IPS DF 6.9 (cell line): ENCODE measurements around the gene NREP.

Experiments used
- DNase-seq: peaks from one replicate; pipeline ENCODE4 v3.0.0-alpha.2; 2013; ENCODE audit warnings: low read depth, low spot score
- H3K27ac ChIP-seq: one replicate; pipeline ENCODE4 v1.5.1; 2013; ENCODE audit warnings: low read length, control low read depth
- H3K27me3 ChIP-seq: 2 replicates; pipeline ENCODE4 v1.6.1; 2013; ENCODE audit warnings: mild to moderate bottlenecking, low read length; ENCODE audit not compliant: control insufficient read depth, insufficient read depth
- H3K36me3 ChIP-seq: 2 replicates; pipeline ENCODE4 v1.6.1; 2013; ENCODE audit warnings: low read length; ENCODE audit not compliant: control insufficient read depth, insufficient read depth
- H3K4me1 ChIP-seq: 2 replicates; pipeline ENCODE4 v1.6.1; 2013; ENCODE audit warnings: low read length; ENCODE audit not compliant: control insufficient read depth, insufficient read depth
- H3K4me3 ChIP-seq: 2 replicates; pipeline ENCODE4 v1.5.1; 2013; ENCODE audit warnings: mild to moderate bottlenecking, low read length
- H3K9me3 ChIP-seq: 2 replicates; pipeline ENCODE4 v1.6.1; 2013; ENCODE audit warnings: low read length, inconsistent platforms; ENCODE audit not compliant: control insufficient read depth, insufficient read depth
- WGBS: extraction: QIAGEN DNeasy Blood & Tissue Kit; methylation state at CpG from one replicate; pipeline ENCODE4 v1.1.7; 2013; ENCODE audit warnings: mixed read lengths, missing lambda C conversion rate; ENCODE audit not compliant: insufficient read length, insufficient coverage; 5-methylcytosine and 5-hydroxymethylcytosine counted together

Gene NREP

DNA sequence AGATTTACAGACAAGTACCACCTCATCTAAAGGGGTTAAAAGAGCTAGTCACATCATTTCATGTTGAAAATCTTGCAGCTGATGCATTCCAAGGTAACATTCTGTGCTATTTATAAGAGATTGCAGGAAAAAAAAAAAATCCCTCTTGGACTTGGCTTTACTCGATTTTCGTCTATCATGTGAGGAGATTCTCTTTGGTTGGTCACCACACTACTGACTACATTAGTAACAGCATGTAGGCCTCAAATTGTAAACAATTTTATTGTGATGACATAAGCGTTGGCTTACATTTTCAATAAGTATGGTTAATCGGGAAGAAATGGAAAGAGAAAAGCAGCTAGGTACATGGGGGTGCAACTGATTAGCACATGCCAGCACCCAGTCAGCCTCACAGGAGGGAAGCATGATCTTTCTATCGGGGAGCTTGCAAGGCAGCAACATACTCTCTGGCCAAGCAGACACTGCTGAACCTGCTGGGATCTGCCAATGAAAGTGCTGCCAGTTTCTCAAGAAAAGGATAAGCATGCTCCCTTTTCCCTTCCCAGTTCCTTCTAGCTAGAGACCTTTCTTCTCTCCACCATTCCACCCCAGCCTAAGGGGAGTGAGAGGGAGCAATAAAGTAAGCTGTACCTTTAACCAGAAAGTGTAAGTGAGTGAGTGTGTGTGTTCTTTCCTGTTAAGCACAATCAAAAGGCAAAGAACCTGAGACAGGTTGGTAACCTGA is 7.5 kb downstream of the NREP start:
- DNase-seq, result no peak
- H3K36me3 ChIP-seq, result no peaks in the 10 kb centered on the region; the same call in 1 of the 2 replicates
- no peak overlapping the region for H3K4me3 ChIP-seq
- H3K4me1 ChIP-seq, result no peaks in the 10 kb centered on the region; the same call in 1 of the 2 replicates
- no CpG with 5 or more reads among the region's 5 CpGs for WGBS
- H3K27me3 ChIP-seq, result no peaks in the 10 kb centered on the region
- H3K9me3 ChIP-seq, result no peaks in the 10 kb centered on the region
- H3K27ac ChIP-seq, result no peak overlapping the region

GRCh38 chr5:111748304-111748763 is 8.7 kb downstream of the NREP start:
- H3K27ac ChIP-seq, result no peak overlapping the region
- no CpG with 5 or more reads among the region's 3 CpGs for WGBS
- H3K4me3 ChIP-seq, result no peak overlapping the region
- DNase-seq, result no peak
- no peaks in the 10 kb centered on the region for H3K27me3 ChIP-seq
- no peaks in the 10 kb centered on the region; the same call in 1 of the 2 replicates for H3K4me1 ChIP-seq
- H3K36me3 ChIP-seq, result no peaks in the 10 kb centered on the region
- H3K9me3 ChIP-seq, result no peaks in the 10 kb centered on the region

GRCh38 chr5:111747337-111747736 is 9.7 kb downstream of the NREP start:
- Histone ChIP-seq H3K4me3 (no peak overlapping the region), H3K27me3 (no peaks in the 10 kb centered on the region)

GRCh38 chr5:111746791-111747190 is 10.2 kb downstream of the NREP start:
- Histone ChIP-seq H3K27ac (no peak overlapping the region), H3K36me3 (no peaks in the 10 kb centered on the region), H3K9me3 (no peaks in the 10 kb centered on the region), H3K4me1 (peaks cover 5% of the 10 kb centered on the region), H3K4me3 (no peak overlapping the region), H3K27me3 (no peaks in the 10 kb centered on the region)
- no peak for DNase-seq
- no CpG with 5 or more reads among the region's 4 CpGs for WGBS

More at GRCh38 chr5:111747337-111747736, 9.7 kb downstream of the NREP start:
- H3K27ac ChIP-seq, result no peak overlapping the region
- no peak for DNase-seq
- WGBS, result no CpG with 5 or more reads among the region's 2 CpGs
- H3K4me1 ChIP-seq, result peaks cover 3% of the 10 kb centered on the region
- H3K9me3 ChIP-seq, result no peaks in the 10 kb centered on the region
- no peaks in the 10 kb centered on the region for H3K36me3 ChIP-seq

DNA sequence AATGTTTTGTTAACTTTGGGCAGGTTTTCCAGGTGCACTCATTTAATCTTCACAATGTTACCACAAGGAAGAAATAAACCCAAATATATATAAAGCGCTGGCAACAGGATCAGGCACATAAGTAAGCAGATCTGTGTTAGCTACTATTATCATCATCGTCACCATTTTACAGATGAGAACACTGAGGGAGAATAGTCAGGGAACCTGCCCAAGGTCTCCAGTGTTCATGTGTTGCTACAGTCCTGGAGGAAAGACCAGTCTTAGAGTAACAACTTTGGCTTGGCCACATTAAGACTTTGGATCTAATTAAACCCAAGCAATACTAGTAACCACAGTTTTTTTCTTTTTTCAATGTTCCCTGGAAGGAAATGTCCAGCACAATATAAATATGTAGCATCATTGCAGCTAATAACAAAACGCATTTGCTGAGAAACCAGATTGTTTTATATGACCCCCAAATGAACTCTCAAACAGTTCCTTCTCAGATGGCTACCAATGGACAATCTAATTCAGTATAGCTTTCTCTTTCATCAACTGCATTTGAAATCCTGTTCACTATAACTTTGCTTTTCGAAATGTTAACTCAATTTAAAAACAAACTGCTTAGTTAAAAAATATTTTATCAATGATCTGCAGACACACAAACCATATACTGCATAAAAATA is 11.8 kb downstream of the NREP start:
- no CpG with 5 or more reads among the region's 4 CpGs for WGBS
- no peak overlapping the region for H3K27ac ChIP-seq
- no peaks in the 10 kb centered on the region for H3K27me3 ChIP-seq
- H3K4me1 ChIP-seq, result peaks cover 10% of the 10 kb centered on the region
- DNase-seq, result no peak
- H3K9me3 ChIP-seq, result no peaks in the 10 kb centered on the region
- H3K4me3 ChIP-seq, result no peak overlapping the region
- no peaks in the 10 kb centered on the region for H3K36me3 ChIP-seq

DNA sequence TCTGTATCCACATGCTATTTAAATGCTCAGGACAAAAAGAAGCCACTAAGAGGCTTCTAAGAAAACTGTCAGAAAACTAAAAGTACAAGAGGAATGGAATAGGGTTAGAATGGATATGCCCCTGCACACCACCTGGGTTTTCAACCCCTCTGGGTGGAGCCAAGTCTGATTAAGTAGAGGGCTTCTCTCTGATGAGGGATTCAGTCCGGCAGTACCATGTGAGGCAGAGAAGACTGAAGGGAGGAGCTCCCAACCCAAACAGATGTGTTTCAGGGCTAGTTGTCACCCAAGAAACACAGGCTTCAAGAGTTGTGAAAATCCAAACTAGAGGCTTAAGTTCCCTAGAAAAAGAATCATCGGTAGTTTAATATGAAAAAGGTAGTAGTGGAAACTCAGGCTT is 12.5 kb downstream of the NREP start:
- no peak overlapping the region for H3K4me3 ChIP-seq
- no CpG with 5 or more reads among the region's 2 CpGs for WGBS
- peaks cover 10% of the 10 kb centered on the region for H3K4me1 ChIP-seq

DNA sequence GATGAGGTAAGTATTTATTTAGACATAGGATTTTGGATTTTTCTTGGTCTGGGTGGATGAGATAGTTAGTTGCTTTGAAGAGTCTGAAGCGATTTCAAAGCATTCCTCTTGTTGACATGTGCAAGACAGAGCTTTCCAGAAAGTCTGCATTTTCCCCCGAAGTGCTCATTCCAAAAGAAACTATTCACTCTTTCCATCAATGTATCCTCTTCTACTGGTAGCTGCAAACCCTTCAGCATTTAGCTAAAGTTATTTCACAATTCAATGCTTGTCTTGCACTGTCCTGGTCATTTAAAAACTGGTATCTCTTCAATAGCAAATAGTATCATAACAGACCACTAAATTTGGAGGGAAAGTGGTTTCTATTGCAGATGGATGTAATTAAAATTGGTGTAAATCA is 13.0 kb downstream of the NREP start:
- Histone ChIP-seq H3K36me3 (no peaks in the 10 kb centered on the region), H3K4me1 (peaks cover 10% of the 10 kb centered on the region), H3K27ac (no peak overlapping the region), H3K4me3 (no peak overlapping the region), H3K9me3 (no peaks in the 10 kb centered on the region), H3K27me3 (no peaks in the 10 kb centered on the region)
- no CpG with 5 or more reads among the region's 2 CpGs for WGBS
- DNase-seq, result no peak

More for the DNA sequence above, 12.5 kb downstream of the NREP start:
- Histone ChIP-seq H3K27ac (no peak overlapping the region), H3K9me3 (no peaks in the 10 kb centered on the region), H3K27me3 (no peaks in the 10 kb centered on the region), H3K36me3 (no peaks in the 10 kb centered on the region)
- no peak for DNase-seq

DNA sequence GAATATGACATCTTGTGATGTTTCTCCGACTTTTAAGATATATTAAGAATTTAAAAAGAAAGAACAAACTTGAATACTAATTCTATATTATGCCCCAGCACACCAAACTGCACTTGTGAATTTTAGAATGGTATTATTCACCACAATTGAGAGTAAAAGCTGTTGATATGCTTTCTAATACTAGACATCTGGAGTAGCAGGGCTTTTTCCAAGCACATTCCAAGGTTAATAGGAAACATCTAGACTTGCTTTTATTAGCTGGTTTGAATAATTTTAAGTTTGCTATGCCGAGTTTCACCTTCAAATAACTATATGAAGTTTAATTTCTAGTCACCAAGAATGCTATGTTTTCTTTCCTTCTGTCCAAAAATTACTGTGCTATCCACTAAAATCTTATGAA is 13.5 kb downstream of the NREP start:
- Histone ChIP-seq H3K27ac (no peak overlapping the region), H3K4me3 (no peak overlapping the region), H3K9me3 (no peaks in the 10 kb centered on the region), H3K36me3 (no peaks in the 10 kb centered on the region), H3K4me1 (peaks cover 10% of the 10 kb centered on the region), H3K27me3 (no peaks in the 10 kb centered on the region)
- no CpG with 5 or more reads among the region's 2 CpGs for WGBS
- no peak for DNase-seq

DNA sequence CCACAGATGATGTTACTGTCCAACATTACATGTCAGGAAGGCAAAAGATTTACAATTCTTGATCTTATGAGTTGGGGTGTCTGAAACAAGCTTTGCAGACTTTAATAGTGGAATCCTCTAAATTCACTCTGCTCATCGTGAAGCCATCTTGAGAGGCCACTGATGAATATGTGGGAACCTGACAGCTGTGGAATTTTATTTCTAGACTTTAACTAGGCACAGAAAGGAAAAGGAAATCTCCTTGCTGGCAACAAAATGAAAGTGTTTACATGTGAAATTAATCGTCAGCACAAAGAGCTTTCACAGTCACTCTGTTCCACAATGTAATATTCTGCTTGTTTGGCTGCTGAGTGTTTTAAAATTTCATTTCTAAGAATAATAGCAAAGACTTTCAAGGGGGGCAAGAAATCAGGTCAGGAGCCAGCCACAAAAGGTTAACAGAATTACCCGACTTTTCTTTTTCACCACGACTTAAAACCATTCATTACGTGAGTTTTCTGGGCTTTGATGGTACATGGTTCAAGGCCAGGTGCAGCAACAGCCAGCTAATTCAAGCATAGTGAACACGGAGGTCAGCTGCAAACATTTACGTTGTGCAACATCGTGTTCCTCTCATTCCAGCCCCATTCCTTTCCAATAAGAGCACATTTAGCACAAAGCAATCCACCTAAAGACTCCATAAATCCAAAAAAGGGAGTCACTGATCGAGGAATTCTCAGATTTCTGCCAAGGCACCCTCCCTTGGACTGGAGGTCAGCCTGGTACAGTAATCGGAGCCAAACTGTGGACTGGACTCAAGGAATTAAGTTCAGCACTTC is 14.6 kb downstream of the NREP start:
- Histone ChIP-seq H3K27me3 (no peaks in the 10 kb centered on the region), H3K36me3 (no peaks in the 10 kb centered on the region), H3K9me3 (no peaks in the 10 kb centered on the region), H3K4me3 (no peak overlapping the region), H3K27ac (no peak overlapping the region), H3K4me1 (peaks cover 10% of the 10 kb centered on the region)
- DNase-seq, result no peak
- WGBS, result no CpG with 5 or more reads among the region's 10 CpGs

DNA sequence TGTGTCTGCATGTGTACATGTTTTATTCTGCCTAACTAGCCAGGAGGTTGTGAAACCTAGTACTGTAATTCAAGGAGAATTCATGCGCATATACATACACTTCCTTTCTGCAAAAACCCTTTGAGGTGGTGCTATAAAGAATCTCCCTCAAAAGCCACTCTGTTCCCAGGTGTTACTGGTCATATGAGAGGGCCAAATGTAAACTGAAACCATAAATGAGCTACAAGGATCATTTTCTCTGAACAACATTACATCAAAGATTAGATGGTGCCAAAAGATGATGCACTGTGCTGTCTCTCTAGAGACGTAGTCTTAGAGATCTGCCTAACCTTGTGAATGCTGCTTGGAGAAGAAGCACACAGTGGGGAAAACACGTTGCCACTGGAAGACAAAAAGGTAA is 15.7 kb downstream of the NREP start:
- Histone ChIP-seq H3K36me3 (no peaks in the 10 kb centered on the region), H3K27ac (no peak overlapping the region), H3K4me1 (peaks cover 10% of the 10 kb centered on the region), H3K9me3 (no peaks in the 10 kb centered on the region), H3K4me3 (no peak overlapping the region), H3K27me3 (no peaks in the 10 kb centered on the region)
- no peak for DNase-seq
- WGBS, result no CpG with 5 or more reads among the region's 3 CpGs
